Heart left ventricle (tissue), 16 donors: Measurements from ENCODE around the gene PRPF19. TPM values are rescaled to one million over a fixed set of nuclear protein-coding genes. Genes with fewer than 3 reads are reported as not detected.

ENCODE experiments used
- ATAC-seq, 4 donors: fragments of 200-7000 bp; cut with Tn5 transposase; one replicate each; pipeline ENCODE4 v1.9.1; 2020 to 2022; ENCODE audit warnings: moderate library complexity in 4 of 4, mild to moderate bottlenecking in 3 of 4, moderate number of reproducible peaks in 1 of 4
- DNase-seq, 5 donors: peaks; one replicate each; pipeline ENCODE4 v3.0.0-alpha.2; 2020
- H3K27ac ChIP-seq, 12 donors: fragments of 200-600 bp; sonication (generic) in 4 of 12; one replicate each; pipeline versions ENCODE4 v1.5.0 to v1.8.0; 2016 to 2022; ENCODE audit warnings: mild to moderate bottlenecking in 2 of 12
- H3K27me3 ChIP-seq, 9 donors: fragments of 200-600 bp; sonication (generic) in 2 of 9; one replicate each; pipeline versions ENCODE4 v1.5.1 to v1.8.0; 2016 to 2022; ENCODE audit warnings: mild to moderate bottlenecking in 3 of 9
- H3K36me3 ChIP-seq, 9 donors: fragments of 200-600 bp; sonication (generic) in 2 of 9; one replicate each; pipeline versions ENCODE4 v1.5.0 to v1.8.0; 2018 to 2022; ENCODE audit warnings: mild to moderate bottlenecking in 2 of 9
- H3K4me1 ChIP-seq, 12 donors: fragments of 200-600 bp; sonication (generic) in 4 of 12; one replicate each; pipeline versions ENCODE4 v1.5.0 to v1.8.0; 2016 to 2022; ENCODE audit warnings: mild to moderate bottlenecking in 3 of 12
- H3K4me3 ChIP-seq, 12 donors: fragments of 200-600 bp; sonication (generic) in 4 of 12; one replicate each; pipeline versions ENCODE4 v1.5.0 to v1.8.0; 2017 to 2022; ENCODE audit warnings: mild to moderate bottlenecking in 9 of 12, moderate library complexity in 4 of 12
- H3K9me3 ChIP-seq, 12 donors: fragments of 200-600 bp; sonication (generic) in 4 of 12; one replicate each; pipeline versions ENCODE4 v1.5.0 to v1.8.0; 2016 to 2022; ENCODE audit warnings: mild to moderate bottlenecking in 1 of 12
- CTCF ChIP-seq, 12 donors: fragments of 200-600 bp; sonication (generic) in 4 of 12; IDR thresholded peaks; one replicate each; pipeline versions ENCODE4 v1.5.0 to v1.8.0; 2018 to 2022; ENCODE audit warnings: antibody characterized with exemption in 12 of 12, mild to moderate bottlenecking in 5 of 12
- POLR2A ChIP-seq, 2 donors: fragments of 450-650 bp; IDR thresholded peaks; one replicate each; pipeline ENCODE4 v1.6.1; 2017; ENCODE audit warnings: antibody characterized with exemption in 2 of 2, mild to moderate bottlenecking in 2 of 2, moderate library complexity in 2 of 2
- WGBS, 4 donors: extraction: QIAGEN DNeasy Blood & Tissue Kit in 2 of 4; methylation state at CpG; one replicate each; pipeline versions ENCODE4 v1.1.5 to v1.1.7; 2013 to 2018; 5-methylcytosine and 5-hydroxymethylcytosine counted together
- intact Hi-C, 10 donors: fragments of 100-400 bp; cut with DNase I; formaldehyde crosslinking; loops; one replicate each; pipeline versions ENCODE4 v1.11.1 to v1.14.2; 2022
- polyA plus RNA-seq, 2 donors: library from polyadenylated mRNA; stranded (reverse); fragments of 200-250 nt; gene quantifications; one replicate each; pipeline ENCODE4 v1.2.3, GENCODE V29; 2013
- total RNA-seq, 9 donors: library from RNA; depleted of rRNA in 2 of 9; stranded (reverse); fragments of >200 nt in 2 of 9; fragmentation: NEBNext Ultra II Directional in 3 of 9; extraction: Animal tissue kit (Norgen Biotek cat#: 25700) in 3 of 9; gene quantifications; one replicate each; pipeline versions ENCODE4 v1.1.0 to v1.2.4, GENCODE V29; 2016 to 2023
- donor health status: ischemic (EF 13 %, LVEDD 7.1; RV severe dilation, severe dysfunction).
- donor health status: healthy with polysubstance abuse.
- donor health status: DM: no; HTN: yes; CAD: no.
- donor health status: DM: no; HTN: no; CAD: no.
- donor health status: ischemic (EF 25% LVEDD 6.9; RV normal size, moderate dysfunction).
- donor health status: ischemic (EF 25% LVEDD 5.7; RV mildly dilated, moderate dysfunction).
- donor health status: healthy.
- donor health status: DM: yes; HTN: yes; CAD: no.
- donor health status: ischemic (EF 35%, LVEDD 5.7; RV mildly dilated, moderate dysfunction).
- donor health status: nonischemic (EF 11% LVEDD 7.7; RV severe dilation, severe dysfunction).
- donor health status: DM: yes; HTN: yes; CAD: no.
- donor health status: PGD.
- donor health status: ischemic (EF 29% LVEDD 5.4; RV normal size, mild dysfunction).
- donor health status: nonischemic (EF 23%, LVEDD 6.1; RV moderate dilation, normal function).

Gene PRPF19
- total and polyA plus RNA-seq, 11 donors = 30.8 to 72.0 (median 40.8) TPM

GRCh38 chr11:60953781-60954180 is 47.4 kb upstream of the PRPF19 start:
- no peak overlapping the region for H3K4me3 ChIP-seq
- peaks cover 0 to 53% (median 15%) of the 10 kb centered on the region in 12 donors for H3K4me1 ChIP-seq
- H3K27me3 ChIP-seq = peaks cover 0 to 5% (median 0%) of the 10 kb centered on the region in 9 donors
- no peak for TF ChIP-seq CTCF (IDR thresholded peaks at IDR 0.05)
- TF ChIP-seq POLR2A (IDR thresholded peaks at IDR 0.05) = no peak
- H3K36me3 ChIP-seq = no peaks in the 10 kb centered on the region
- intact Hi-C loops = loop anchor here in 3 of 10 donors (2.0 to 5.0 kb wide), 4 partner anchors 36 to 121 kb away; partner anchors contain the start of gene TMEM109 (in 2 of the 3)
- H3K9me3 ChIP-seq = no peaks in the 10 kb centered on the region
- WGBS, 4 donors = 69 to 79% (median 76%) methylated on average over 6 of the region's 6 CpGs
- H3K27ac ChIP-seq = peak overlapping the region in 3 of 12 donors; percentile 42 to 96 (median 85)
- DNase-seq (no peak), ATAC-seq (peak in 1 of 4 donors; percentile 12)

- Histone ChIP-seq H3K9me3 (no peaks in the 10 kb centered on the region), H3K27ac (peak overlapping the region; percentile 67 to 96 (median 87)), H3K4me1 (peaks cover 0 to 63% (median 15%) of the 10 kb centered on the region in 12 donors), H3K4me3 (peak overlapping the region in 10 of 12 donors; percentile 45 to 77 (median 59)), H3K36me3 (peaks cover 0 to 4% (median 0%) of the 10 kb centered on the region in 9 donors), H3K27me3 (peaks cover 0 to 5% (median 0%) of the 10 kb centered on the region in 9 donors)
- DNase-seq (no peak), ATAC-seq (peak in 1 of 4 donors; percentile 41)
- intact Hi-C loops = loop anchor here in 3 of 10 donors (2.0 to 5.0 kb wide), 4 partner anchors 35 to 120 kb away; partner anchors contain the start of gene TMEM109 (in 2 of the 3)
- TF ChIP-seq CTCF (IDR thresholded peaks at IDR 0.05) (no peak), POLR2A (IDR thresholded peaks at IDR 0.05) (peak in 1 of 2 donors; percentile 5)
- WGBS, 4 donors = 21 to 34% (median 28%) methylated on average over 3 of the region's 3 CpGs
These were observed 46.4 kb upstream of the PRPF19 start for GRCh38 chr11:60952742-60953170.

GRCh38 chr11:60951904-60952741 is 45.7 kb upstream of the PRPF19 start, which contains the start of gene SLC15A3:
SLC15A3 (minus strand) TSS chr11:60952176; CDS start chr11:60951551, 625 bp downstream.
- H3K9me3 ChIP-seq = no peaks in the 10 kb centered on the region
- intact Hi-C loops = loop anchor here in 4 of 10 donors (2.0 to 5.0 kb wide), 4 partner anchors 35 to 120 kb away; partner anchors contain the start of gene TMEM109 (in 3 of the 4)
- H3K27ac ChIP-seq = peak within 1 kb of the TSS; percentile 67 to 96 (median 87)
- 11 to 24% (median 13%) methylated on average over 23 of the region's 23 CpGs for WGBS, 4 donors
- ATAC-seq (peak; percentile 67 to 86 (median 78)), DNase-seq (peak; percentile 70 to 84 (median 77))
- H3K36me3 ChIP-seq = peaks cover 0 to 4% (median 0%) of the 10 kb centered on the region in 9 donors
- TF ChIP-seq POLR2A (IDR thresholded peaks at IDR 0.05) (peak in 1 of 2 donors; percentile 9), CTCF (IDR thresholded peaks at IDR 0.05) (no peak)
- H3K4me1 ChIP-seq = peaks cover 0 to 65% (median 15%) of the 10 kb centered on the region in 12 donors
- peaks cover 0 to 5% (median 0%) of the 10 kb centered on the region in 9 donors for H3K27me3 ChIP-seq
- peak within 1 kb of the TSS; percentile 45 to 77 (median 58) for H3K4me3 ChIP-seq

GRCh38 chr11:60951606-60951903 is 45.2 kb upstream of the PRPF19 start:
- H3K36me3 ChIP-seq = peaks cover 0 to 8% (median 0%) of the 10 kb centered on the region in 9 donors
- peaks cover 0 to 5% (median 0%) of the 10 kb centered on the region in 9 donors for H3K27me3 ChIP-seq
- H3K9me3 ChIP-seq = no peaks in the 10 kb centered on the region
- intact Hi-C loops = loop anchor here in 3 of 10 donors (2.0 to 5.0 kb wide), 4 partner anchors 34 to 119 kb away; partner anchors contain the start of gene TMEM109 (in 2 of the 3)
- DNase-seq = no peak
- peak overlapping the region; percentile 67 to 96 (median 87) for H3K27ac ChIP-seq
- 5 to 7% (median 5%) methylated on average over 8 of the region's 8 CpGs for WGBS, 4 donors
- TF ChIP-seq CTCF (IDR thresholded peaks at IDR 0.05) (no peak), POLR2A (IDR thresholded peaks at IDR 0.05) (no peak)
- H3K4me3 ChIP-seq = peak overlapping the region; percentile 45 to 77 (median 58)
- H3K4me1 ChIP-seq = peaks cover 0 to 70% (median 15%) of the 10 kb centered on the region in 12 donors
- ATAC-seq = peak; percentile 11 to 51 (median 41)
